ENCODE data around the gene ZXDA.

ZXDA gene

GRCh38 chrX:57871463-57871862 is 38.8 kb downstream of the ZXDA start:
- no peak for DNase-seq (ENCODE audit: low read depth in 2 of 2)
